Heart left ventricle (tissue), 16 donors: ENCODE results near the gene CAST. TPM values are rescaled to one million over a fixed set of nuclear protein-coding genes. Genes with fewer than 3 reads are reported as not detected.
A peak's percentile ranks its signal among the peaks of the same experiment; 100 is the strongest.

Experiments used
- ATAC-seq, 4 donors: fragments of 200-7000 bp; cut with Tn5 transposase; one replicate each; pipeline ENCODE4 v1.9.1; 2020 to 2022; ENCODE audit warnings: moderate library complexity in 4 of 4, mild to moderate bottlenecking in 3 of 4, moderate number of reproducible peaks in 1 of 4
- DNase-seq, 5 donors: peaks; one replicate each; pipeline ENCODE4 v3.0.0-alpha.2; 2020
- H3K27ac ChIP-seq, 12 donors: fragments of 200-600 bp; sonication (generic) in 4 of 12; one replicate each; pipeline versions ENCODE4 v1.5.0 to v1.8.0; 2016 to 2022; ENCODE audit warnings: mild to moderate bottlenecking in 2 of 12
- H3K27me3 ChIP-seq, 9 donors: fragments of 200-600 bp; sonication (generic) in 2 of 9; one replicate each; pipeline versions ENCODE4 v1.5.1 to v1.8.0; 2016 to 2022; ENCODE audit warnings: mild to moderate bottlenecking in 3 of 9
- H3K36me3 ChIP-seq, 9 donors: fragments of 200-600 bp; sonication (generic) in 2 of 9; one replicate each; pipeline versions ENCODE4 v1.5.0 to v1.8.0; 2018 to 2022; ENCODE audit warnings: mild to moderate bottlenecking in 2 of 9
- H3K4me1 ChIP-seq, 12 donors: fragments of 200-600 bp; sonication (generic) in 4 of 12; one replicate each; pipeline versions ENCODE4 v1.5.0 to v1.8.0; 2016 to 2022; ENCODE audit warnings: mild to moderate bottlenecking in 3 of 12
- H3K4me3 ChIP-seq, 12 donors: fragments of 200-600 bp; sonication (generic) in 4 of 12; one replicate each; pipeline versions ENCODE4 v1.5.0 to v1.8.0; 2017 to 2022; ENCODE audit warnings: mild to moderate bottlenecking in 9 of 12, moderate library complexity in 4 of 12
- H3K9me3 ChIP-seq, 12 donors: fragments of 200-600 bp; sonication (generic) in 4 of 12; one replicate each; pipeline versions ENCODE4 v1.5.0 to v1.8.0; 2016 to 2022; ENCODE audit warnings: mild to moderate bottlenecking in 1 of 12
- CTCF ChIP-seq, 12 donors: fragments of 200-600 bp; sonication (generic) in 4 of 12; IDR thresholded peaks; one replicate each; pipeline versions ENCODE4 v1.5.0 to v1.8.0; 2018 to 2022; ENCODE audit warnings: antibody characterized with exemption in 12 of 12, mild to moderate bottlenecking in 5 of 12
- POLR2A ChIP-seq, 2 donors: fragments of 450-650 bp; IDR thresholded peaks; one replicate each; pipeline ENCODE4 v1.6.1; 2017; ENCODE audit warnings: antibody characterized with exemption in 2 of 2, mild to moderate bottlenecking in 2 of 2, moderate library complexity in 2 of 2
- WGBS, 4 donors: extraction: QIAGEN DNeasy Blood & Tissue Kit in 2 of 4; methylation state at CpG; one replicate each; pipeline versions ENCODE4 v1.1.5 to v1.1.7; 2013 to 2018; 5-methylcytosine and 5-hydroxymethylcytosine counted together
- intact Hi-C, 10 donors: fragments of 100-400 bp; cut with DNase I; formaldehyde crosslinking; loops; one replicate each; pipeline versions ENCODE4 v1.11.1 to v1.14.2; 2022
- polyA plus RNA-seq, 2 donors: library from polyadenylated mRNA; stranded (reverse); fragments of 200-250 nt; gene quantifications; one replicate each; pipeline ENCODE4 v1.2.3, GENCODE V29; 2013
- total RNA-seq, 9 donors: library from RNA; depleted of rRNA in 2 of 9; stranded (reverse); fragments of >200 nt in 2 of 9; fragmentation: NEBNext Ultra II Directional in 3 of 9; extraction: Animal tissue kit (Norgen Biotek cat#: 25700) in 3 of 9; gene quantifications; one replicate each; pipeline versions ENCODE4 v1.1.0 to v1.2.4, GENCODE V29; 2016 to 2023
- donor health status: ischemic (EF 13 %, LVEDD 7.1; RV severe dilation, severe dysfunction).
- donor health status: healthy with polysubstance abuse.
- donor health status: DM: no; HTN: yes; CAD: no.
- donor health status: DM: no; HTN: no; CAD: no.
- donor health status: ischemic (EF 25% LVEDD 6.9; RV normal size, moderate dysfunction).
- donor health status: ischemic (EF 25% LVEDD 5.7; RV mildly dilated, moderate dysfunction).
- donor health status: healthy.
- donor health status: DM: yes; HTN: yes; CAD: no.
- donor health status: ischemic (EF 35%, LVEDD 5.7; RV mildly dilated, moderate dysfunction).
- donor health status: nonischemic (EF 11% LVEDD 7.7; RV severe dilation, severe dysfunction).
- donor health status: DM: yes; HTN: yes; CAD: no.
- donor health status: PGD.
- donor health status: ischemic (EF 29% LVEDD 5.4; RV normal size, mild dysfunction).
- donor health status: nonischemic (EF 23%, LVEDD 6.1; RV moderate dilation, normal function).

CAST gene
- total and polyA plus RNA-seq, 11 donors: 179 to 748 (median 536) TPM

GRCh38 chr5:96741106-96741505, 78.9 kb downstream of the CAST start:
- intact Hi-C loops: loop anchor here in 5 of 10 donors (5.0 to 10.0 kb wide), 4 partner anchors 34 to 129 kb away; no protein-coding TSS in a partner anchor
- DNase-seq (no peak), ATAC-seq (no peak)
- Histone ChIP-seq H3K27ac (peak overlapping the region; percentile 52 to 88 (median 79)), H3K4me1 (peaks cover 0 to 60% (median 41%) of the 10 kb centered on the region in 12 donors), H3K4me3 (no peak overlapping the region), H3K36me3 (peaks cover 0 to 100% (median 98%) of the 10 kb centered on the region in 9 donors), H3K9me3 (no peaks in the 10 kb centered on the region), H3K27me3 (no peaks in the 10 kb centered on the region)
- TF ChIP-seq CTCF (IDR thresholded peaks at IDR 0.05) (no peak), POLR2A (IDR thresholded peaks at IDR 0.05) (no peak)
- WGBS, 4 donors: 93 to 98% (median 96%) methylated on average over 3 of the region's 3 CpGs

DNA sequence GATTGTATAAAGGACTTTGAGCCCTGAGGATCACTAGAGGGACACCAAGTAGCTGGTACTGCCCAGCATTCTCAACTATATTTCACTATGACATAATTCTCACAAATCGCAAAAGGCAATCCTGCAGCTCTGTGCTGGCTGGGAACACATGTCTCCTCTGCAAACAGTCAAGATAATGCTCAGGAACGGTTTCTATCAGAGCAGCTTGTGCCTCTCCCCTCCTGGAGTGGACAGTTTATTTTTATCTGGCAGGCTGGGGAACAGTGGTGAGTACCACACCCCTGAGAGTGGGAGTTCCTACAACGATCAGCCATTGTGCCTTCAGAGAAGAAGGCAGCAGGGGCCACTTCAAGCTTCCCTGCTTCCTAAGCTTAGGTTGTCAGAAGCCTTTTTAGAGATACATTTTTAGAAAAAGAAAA, 79.7 kb downstream of the CAST start:
- Histone ChIP-seq H3K4me1 (peaks cover 0 to 64% (median 43%) of the 10 kb centered on the region in 12 donors), H3K4me3 (peak overlapping the region in 6 of 12 donors; percentile 1 to 34 (median 12)), H3K27me3 (no peaks in the 10 kb centered on the region), H3K9me3 (no peaks in the 10 kb centered on the region), H3K27ac (peak overlapping the region; percentile 66 to 88 (median 79)), H3K36me3 (peaks cover 0 to 100% (median 98%) of the 10 kb centered on the region in 9 donors)
- TF ChIP-seq POLR2A (IDR thresholded peaks at IDR 0.05) (peak in 1 of 2 donors; percentile 15), CTCF (IDR thresholded peaks at IDR 0.05) (peak in 1 of 12 donors; percentile 6)
- intact Hi-C loops: loop anchor here in 5 of 10 donors (5.0 to 10.0 kb wide), 4 partner anchors 35 to 130 kb away; no protein-coding TSS in a partner anchor
- ATAC-seq: peak; percentile 91 to 95 (median 92)
- WGBS, 4 donors: 15 to 22% (median 17%) methylated on average over 3 of the region's 3 CpGs
- peak in 4 of 5 donors; percentile 49 to 66 (median 58) for DNase-seq

- Histone ChIP-seq H3K27me3 (no peaks in the 10 kb centered on the region), H3K4me1 (peaks cover 0 to 69% (median 45%) of the 10 kb centered on the region in 12 donors), H3K36me3 (peaks cover 0 to 100% (median 98%) of the 10 kb centered on the region in 9 donors), H3K27ac (peak overlapping the region; percentile 66 to 88 (median 79)), H3K4me3 (peak overlapping the region in 10 of 12 donors; percentile 1 to 34 (median 7)), H3K9me3 (no peaks in the 10 kb centered on the region)
- 38 to 54% (median 48%) methylated on average over 9 of the region's 9 CpGs for WGBS, 4 donors
- no peak for TF ChIP-seq CTCF (IDR thresholded peaks at IDR 0.05)
- TF ChIP-seq POLR2A (IDR thresholded peaks at IDR 0.05): no peak
- ATAC-seq (peak in 2 of 4 donors; percentile 20 to 23), DNase-seq (no peak)
- intact Hi-C loops: loop anchor here in 5 of 10 donors (5.0 to 10.0 kb wide), 4 partner anchors 35 to 130 kb away; no protein-coding TSS in a partner anchor
Measured at GRCh38 chr5:96742538-96742937, 80.4 kb downstream of the CAST start.

DNA sequence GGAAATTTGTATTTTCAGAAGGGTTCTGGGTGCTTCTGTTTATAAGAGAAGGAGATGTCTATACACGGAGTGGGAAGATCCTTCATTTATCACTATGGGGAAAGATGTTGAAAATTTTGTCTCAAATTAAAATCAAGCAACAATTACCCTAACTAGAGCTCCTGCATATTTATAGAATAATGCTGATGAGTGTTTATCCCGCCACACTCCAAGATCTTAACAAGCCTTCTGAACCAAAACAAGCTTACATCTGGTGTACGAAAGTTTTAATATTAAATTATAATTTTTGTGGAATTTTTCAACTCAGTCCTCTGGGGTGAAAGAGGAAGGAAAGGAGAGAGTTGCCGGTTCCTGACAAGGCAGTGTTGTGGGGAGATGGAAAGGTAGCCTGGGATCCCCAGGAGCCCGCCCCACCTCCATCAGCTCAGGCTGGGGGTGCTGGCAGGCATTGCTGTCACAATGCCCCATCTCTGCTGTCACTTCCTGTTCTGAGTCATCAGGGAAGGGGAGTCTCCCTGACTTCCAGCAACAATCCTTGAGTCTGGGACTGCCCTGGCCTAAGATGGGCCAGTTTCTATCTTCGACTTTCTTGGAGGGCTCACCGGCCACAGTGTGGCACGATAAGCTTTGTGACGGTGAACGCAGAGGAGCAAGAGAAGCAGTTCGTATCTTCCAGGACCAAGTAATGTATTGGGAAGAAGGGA, 81.0 kb downstream of the CAST start:
- TF ChIP-seq POLR2A (IDR thresholded peaks at IDR 0.05): peak in 1 of 2 donors; percentile 33
- TF ChIP-seq CTCF (IDR thresholded peaks at IDR 0.05): no peak
- ATAC-seq (peak; percentile 43 to 70 (median 62)), DNase-seq (peak in 3 of 5 donors; percentile 43 to 74 (median 50))
- peaks cover 0 to 100% (median 98%) of the 10 kb centered on the region in 9 donors for H3K36me3 ChIP-seq
- H3K4me1 ChIP-seq: peaks cover 0 to 72% (median 48%) of the 10 kb centered on the region in 12 donors
- no peaks in the 10 kb centered on the region for H3K27me3 ChIP-seq
- intact Hi-C loops: loop anchor here in 5 of 10 donors (5.0 to 10.0 kb wide), 4 partner anchors 36 to 131 kb away; no protein-coding TSS in a partner anchor
- 43 to 52% (median 48%) methylated on average over 11 of the region's 11 CpGs for WGBS, 4 donors
- no peaks in the 10 kb centered on the region for H3K9me3 ChIP-seq
- peak overlapping the region in 8 of 12 donors; percentile 5 to 34 (median 10) for H3K4me3 ChIP-seq
- peak overlapping the region; percentile 66 to 88 (median 79) for H3K27ac ChIP-seq
